Natural killer cell (primary cell): Measurements from ENCODE around the gene FXYD5. TPM values are rescaled to one million over a fixed set of nuclear protein-coding genes. Genes with fewer than 3 reads are reported as not detected.

Experiments used
- ATAC-seq, 3 donors: fragments of 150-1000 bp in 2 of 3; fragments of 200-7000 bp in 1 of 3; cut with Tn5 transposase; 1 replicate in 1 of 3; 2 replicates in 2 of 3; pipeline ENCODE4 v1.10.0; 2021; ENCODE audit warnings: mild to moderate bottlenecking in 2 of 3, moderate library complexity in 2 of 3
- DNase-seq, 2 donors: peaks; one replicate each; pipeline versions ENCODE4 v3.0.0 to v3.0.0-alpha.2; 2013 to 2021; ENCODE audit warnings: mixed read lengths in 1 of 2
- H3K27ac ChIP-seq: one replicate; pipeline ENCODE4 v1.5.1; 2013; ENCODE audit warnings: mild to moderate bottlenecking, low read length
- H3K27me3 ChIP-seq: one replicate; pipeline ENCODE4 v1.6.1; 2013; ENCODE audit warnings: low read length; ENCODE audit not compliant: control insufficient read depth, insufficient read depth
- H3K36me3 ChIP-seq: one replicate; pipeline ENCODE4 v1.6.1; 2013; ENCODE audit warnings: low read length; ENCODE audit not compliant: control insufficient read depth, insufficient read depth
- H3K4me1 ChIP-seq: one replicate; pipeline ENCODE4 v1.6.1; 2013; ENCODE audit warnings: low read length; ENCODE audit not compliant: control insufficient read depth, insufficient read depth
- H3K4me3 ChIP-seq: one replicate; pipeline ENCODE4 v1.5.1; 2013; ENCODE audit warnings: low read length
- H3K9me3 ChIP-seq: one replicate; pipeline ENCODE4 v1.6.1; 2013; ENCODE audit warnings: low read length; ENCODE audit not compliant: control insufficient read depth, insufficient read depth
- H3K27ac Mint-ChIP-seq, 2 donors: one replicate each; pipeline ENCODE4 v1.8.0; 2022; ENCODE audit warnings: mild to moderate bottlenecking in 2 of 2, mixed read lengths in 2 of 2, moderate library complexity in 1 of 2
- H3K27me3 Mint-ChIP-seq, 2 donors: one replicate each; pipeline ENCODE4 v1.8.0; 2022; ENCODE audit warnings: low read depth in 2 of 2, mixed read lengths in 2 of 2
- H3K36me3 Mint-ChIP-seq: one replicate; pipeline ENCODE4 v1.8.0; 2022; ENCODE audit warnings: mixed read lengths
- H3K4me1 Mint-ChIP-seq, 2 donors: one replicate each; pipeline ENCODE4 v1.8.0; 2022; ENCODE audit warnings: mixed read lengths in 2 of 2
- H3K4me3 Mint-ChIP-seq: one replicate; pipeline ENCODE4 v1.8.0; 2022; ENCODE audit warnings: mild to moderate bottlenecking, moderate library complexity, mixed read lengths
- H3K9me3 Mint-ChIP-seq, 2 donors: one replicate each; pipeline ENCODE4 v1.8.0; 2022; ENCODE audit warnings: mixed read lengths in 2 of 2
- WGBS: methylation state at CpG from one replicate; pipeline ENCODE4 v1.1.7; 2013; ENCODE audit warnings: missing lambda C conversion rate; ENCODE audit not compliant: insufficient coverage; 5-methylcytosine and 5-hydroxymethylcytosine counted together
- intact Hi-C: fragments of 100-400 bp; cut with micrococcal nuclease; formaldehyde crosslinking; loops from one replicate; pipeline ENCODE4 v1.14.2; 2022
- total RNA-seq, 4 donors: library from RNA; stranded (reverse); fragments of 120-200 nt in 1 of 4; gene quantifications; one replicate each; pipeline versions ENCODE4 v1.2.3 to v1.2.4, GENCODE V29; 2013 to 2022
- TF ChIP-seq, protein P1 (sequence below): fragments of 200-600 bp; IDR thresholded peaks from one replicate; pipeline ENCODE4 v1.8.0; 2022; ENCODE audit warnings: antibody characterized with exemption

Gene FXYD5
- total RNA-seq, 3 donors from 2014 or later (not counting 1 experiment from before 2014, with no cell fraction given), result 226 to 270 (median 231) TPM

DNA sequence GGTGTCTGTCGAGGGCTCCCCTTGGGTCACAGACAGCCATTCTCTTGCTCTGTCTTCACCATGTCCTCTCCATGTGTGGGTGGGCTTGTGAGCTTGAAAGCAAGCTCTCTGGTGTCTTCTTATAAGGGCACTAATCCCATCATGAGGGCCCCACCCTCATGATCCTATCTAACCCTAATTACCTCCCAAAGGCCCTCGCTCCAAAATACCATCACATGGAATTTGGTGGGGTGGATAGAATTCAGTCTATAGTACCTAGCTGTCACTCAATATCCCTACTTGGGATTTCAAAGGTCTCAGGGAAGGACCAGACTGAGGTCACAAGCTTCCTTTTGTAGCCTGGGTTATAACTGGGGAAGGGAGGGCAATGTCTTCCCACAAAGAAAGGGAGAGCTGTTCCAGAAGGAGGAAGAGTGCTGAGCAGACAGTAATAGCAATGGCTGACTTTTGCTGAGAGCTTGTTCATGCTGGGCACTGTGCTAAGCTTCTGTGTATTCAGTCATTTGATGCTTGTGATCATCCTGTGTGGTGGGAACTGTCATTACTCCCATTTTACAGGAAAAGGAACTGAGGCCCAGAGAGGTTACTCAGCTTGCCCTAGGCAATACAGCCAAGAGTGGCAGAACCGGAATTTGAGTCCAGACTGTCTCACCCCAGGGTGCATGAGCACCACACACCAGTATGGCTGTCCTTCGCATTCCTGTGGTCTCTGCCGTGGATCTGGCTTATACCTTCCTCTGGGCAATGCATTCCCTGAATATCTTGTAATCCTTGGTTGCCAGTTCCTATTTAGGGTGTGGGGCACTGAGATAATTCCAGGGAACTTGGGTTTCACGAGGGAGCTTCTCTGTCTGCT lies 8.2 kb downstream of the FXYD5 start:
- peaks cover 42 to 53% of the 10 kb centered on the region in 2 donors for H3K4me1 Mint-ChIP-seq
- intact Hi-C loops, result no loop called here
- H3K27me3 ChIP-seq, result no peaks in the 10 kb centered on the region
- H3K27ac Mint-ChIP-seq, result peak overlapping the region; percentile 54 to 68
- WGBS, result 97% methylated on average over 5 of the region's 6 CpGs
- no peak overlapping the region for H3K27ac ChIP-seq
- no peaks in the 10 kb centered on the region for H3K9me3 ChIP-seq
- H3K4me3 ChIP-seq, result no peak overlapping the region
- peaks cover 18% of the 10 kb centered on the region for H3K4me1 ChIP-seq
- H3K36me3 Mint-ChIP-seq, result peaks cover 52% of the 10 kb centered on the region
- H3K36me3 ChIP-seq, result peaks cover 91% of the 10 kb centered on the region
- no peak for DNase-seq
- TF ChIP-seq, protein P1, sequence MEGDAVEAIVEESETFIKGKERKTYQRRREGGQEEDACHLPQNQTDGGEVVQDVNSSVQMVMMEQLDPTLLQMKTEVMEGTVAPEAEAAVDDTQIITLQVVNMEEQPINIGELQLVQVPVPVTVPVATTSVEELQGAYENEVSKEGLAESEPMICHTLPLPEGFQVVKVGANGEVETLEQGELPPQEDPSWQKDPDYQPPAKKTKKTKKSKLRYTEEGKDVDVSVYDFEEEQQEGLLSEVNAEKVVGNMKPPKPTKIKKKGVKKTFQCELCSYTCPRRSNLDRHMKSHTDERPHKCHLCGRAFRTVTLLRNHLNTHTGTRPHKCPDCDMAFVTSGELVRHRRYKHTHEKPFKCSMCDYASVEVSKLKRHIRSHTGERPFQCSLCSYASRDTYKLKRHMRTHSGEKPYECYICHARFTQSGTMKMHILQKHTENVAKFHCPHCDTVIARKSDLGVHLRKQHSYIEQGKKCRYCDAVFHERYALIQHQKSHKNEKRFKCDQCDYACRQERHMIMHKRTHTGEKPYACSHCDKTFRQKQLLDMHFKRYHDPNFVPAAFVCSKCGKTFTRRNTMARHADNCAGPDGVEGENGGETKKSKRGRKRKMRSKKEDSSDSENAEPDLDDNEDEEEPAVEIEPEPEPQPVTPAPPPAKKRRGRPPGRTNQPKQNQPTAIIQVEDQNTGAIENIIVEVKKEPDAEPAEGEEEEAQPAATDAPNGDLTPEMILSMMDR, result no peak
- ATAC-seq, result no peak
- peaks cover 0 to 4% of the 10 kb centered on the region in 2 donors for H3K9me3 Mint-ChIP-seq
- no peak overlapping the region for H3K4me3 Mint-ChIP-seq
- H3K27me3 Mint-ChIP-seq, result no peaks in the 10 kb centered on the region

DNA sequence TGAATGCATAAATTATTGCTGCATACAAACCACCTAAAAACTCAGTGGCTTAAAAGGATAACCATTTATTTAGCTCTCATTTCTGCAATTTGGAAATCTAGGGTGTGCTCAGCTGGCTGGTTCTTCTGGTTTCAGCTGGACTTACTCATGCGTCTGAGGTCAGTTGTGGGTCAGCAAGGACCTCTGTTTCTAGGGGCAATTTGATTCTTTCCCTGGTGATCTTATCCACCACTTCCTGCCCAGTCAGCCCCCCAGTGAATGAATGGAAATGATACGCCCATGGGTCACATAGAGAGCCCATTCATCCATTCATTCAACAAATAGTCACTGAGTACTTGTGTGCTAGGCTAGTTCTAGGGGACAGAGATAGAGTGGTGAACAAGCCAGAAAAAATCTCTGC lies 9.9 kb downstream of the FXYD5 start:
- Histone ChIP-seq H3K36me3 (peaks cover 88% of the 10 kb centered on the region), H3K27me3 (no peaks in the 10 kb centered on the region), H3K4me3 (no peak overlapping the region), H3K27ac (no peak overlapping the region), H3K4me1 (peaks cover 23% of the 10 kb centered on the region), H3K9me3 (no peaks in the 10 kb centered on the region)
- peaks cover 30 to 56% of the 10 kb centered on the region in 2 donors for H3K4me1 Mint-ChIP-seq
- peaks cover 0 to 4% of the 10 kb centered on the region in 2 donors for H3K9me3 Mint-ChIP-seq
- DNase-seq (no peak), ATAC-seq (no peak)
- TF ChIP-seq, protein P1, result no peak
- no peak overlapping the region for H3K4me3 Mint-ChIP-seq
- peaks cover 38% of the 10 kb centered on the region for H3K36me3 Mint-ChIP-seq
- WGBS, result 87% methylated on average over 1 of the region's 2 CpGs
- H3K27ac Mint-ChIP-seq, result peak overlapping the region; percentile 54 to 68
- intact Hi-C loops, result no loop called here
- H3K27me3 Mint-ChIP-seq, result no peaks in the 10 kb centered on the region

DNA sequence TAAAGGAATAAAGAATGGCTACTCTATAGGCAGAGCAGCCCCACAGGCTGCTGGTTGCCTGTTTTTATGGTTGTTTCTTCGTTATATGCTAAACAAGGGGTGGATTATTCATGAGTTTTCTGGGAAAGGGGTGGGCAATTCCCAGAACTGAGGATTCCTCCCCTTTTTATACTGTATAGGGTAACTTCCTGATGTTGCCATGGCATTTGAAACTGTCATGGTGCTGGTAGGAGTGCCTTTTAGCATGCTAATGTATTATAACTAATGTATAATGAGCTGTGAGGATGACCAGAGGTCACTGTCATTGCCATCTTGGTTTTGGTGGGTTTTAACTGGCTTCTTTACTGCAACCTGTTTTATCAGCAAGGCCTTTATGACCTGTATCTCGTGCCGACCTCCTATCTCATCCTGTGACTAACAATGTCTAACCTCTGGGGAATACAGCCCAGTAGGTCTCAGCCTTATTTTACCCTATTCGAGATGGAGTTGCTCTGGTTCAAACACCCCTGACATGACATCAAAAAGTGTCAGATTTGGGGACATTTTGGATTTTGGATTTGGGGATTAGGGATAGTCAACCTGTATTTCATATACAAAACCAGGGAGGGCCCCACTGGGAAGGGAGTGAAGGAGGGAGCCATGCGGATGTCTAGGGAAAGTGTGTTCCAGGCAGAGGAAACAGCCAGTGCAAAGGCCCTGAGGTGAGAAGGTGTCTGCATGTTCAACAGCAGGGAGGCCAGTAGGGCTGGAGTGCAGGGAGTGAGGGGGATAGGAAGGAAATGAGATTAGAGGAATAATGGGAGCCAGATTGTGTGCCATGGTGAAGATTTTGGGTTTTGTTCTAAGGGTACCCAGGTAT lies 10.9 kb downstream of the FXYD5 start:
- TF ChIP-seq, protein P1, result no peak
- DNase-seq (no peak), ATAC-seq (no peak)
- H3K27ac Mint-ChIP-seq, result peak overlapping the region; percentile 68 to 80
- H3K36me3 Mint-ChIP-seq, result peaks cover 35% of the 10 kb centered on the region
- H3K4me1 Mint-ChIP-seq, result peaks cover 28 to 54% of the 10 kb centered on the region in 2 donors
- Histone ChIP-seq H3K27me3 (no peaks in the 10 kb centered on the region), H3K27ac (peak overlapping the region; percentile 23), H3K36me3 (peaks cover 84% of the 10 kb centered on the region), H3K9me3 (no peaks in the 10 kb centered on the region), H3K4me1 (peaks cover 23% of the 10 kb centered on the region), H3K4me3 (no peak overlapping the region)
- H3K27me3 Mint-ChIP-seq, result no peaks in the 10 kb centered on the region
- no peak overlapping the region for H3K4me3 Mint-ChIP-seq
- intact Hi-C loops, result no loop called here
- 89% methylated on average over 5 of the region's 5 CpGs for WGBS
- H3K9me3 Mint-ChIP-seq, result peaks cover 0 to 4% of the 10 kb centered on the region in 2 donors
